Duodenal mucosa (tissue), 2 donors: ENCODE data around the gene UCK1.

Source experiments
- H3K27ac ChIP-seq: one replicate; pipeline ENCODE4 v1.7.0; 2013; ENCODE audit warnings: low read depth, low read length
- H3K27me3 ChIP-seq, 2 donors: one replicate each; pipeline ENCODE4 v1.7.0; 2013; ENCODE audit warnings: low read length in 2 of 2, control low read depth in 1 of 2; ENCODE audit not compliant: insufficient read depth in 2 of 2, control insufficient read depth in 1 of 2
- H3K36me3 ChIP-seq, 2 donors: one replicate each; pipeline ENCODE4 v1.7.0; 2013; ENCODE audit warnings: low read length in 2 of 2, control low read depth in 1 of 2; ENCODE audit not compliant: insufficient read depth in 2 of 2, control insufficient read depth in 1 of 2
- H3K4me1 ChIP-seq, 2 donors: one replicate each; pipeline ENCODE4 v1.7.0; 2013; ENCODE audit warnings: low read length in 2 of 2, control low read depth in 1 of 2; ENCODE audit not compliant: insufficient read depth in 2 of 2, control insufficient read depth in 1 of 2
- H3K4me3 ChIP-seq, 2 donors: one replicate each; pipeline ENCODE4 v1.7.0; 2013; ENCODE audit warnings: low read length in 2 of 2, low read depth in 1 of 2
- H3K9ac ChIP-seq, 2 donors: one replicate each; pipeline ENCODE4 v1.7.0; 2013; ENCODE audit warnings: low read length in 2 of 2, low read depth in 1 of 2
- H3K9me3 ChIP-seq, 2 donors: one replicate each; pipeline ENCODE4 v1.7.0; 2013; ENCODE audit warnings: low read length in 2 of 2, control low read depth in 1 of 2; ENCODE audit not compliant: control insufficient read depth in 1 of 2

The UCK1 gene

DNA sequence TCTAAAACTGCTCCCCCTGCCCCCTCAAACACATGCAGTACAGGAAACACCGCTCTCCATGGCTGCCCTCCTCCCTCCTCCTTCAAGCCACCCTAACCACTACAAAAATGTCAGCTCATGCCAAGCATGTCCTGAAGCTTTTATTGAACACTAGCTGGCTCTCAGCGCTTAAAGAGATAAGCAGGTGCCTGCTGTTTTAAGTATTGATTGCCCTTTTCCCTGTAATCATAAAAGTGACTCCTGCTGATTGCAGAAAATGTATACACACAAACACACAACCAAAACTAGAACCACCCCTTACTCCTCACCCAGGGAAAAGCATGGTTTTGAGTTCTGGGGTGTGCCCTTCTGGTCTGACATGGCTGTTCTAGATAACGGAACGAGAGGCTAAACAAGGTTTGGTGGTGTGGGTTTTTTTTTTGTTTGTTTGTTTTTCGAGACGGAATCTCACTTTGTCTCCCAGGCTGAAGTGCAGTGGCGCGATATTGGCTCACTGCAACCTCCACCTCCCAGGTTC is 3.7 kb upstream of the UCK1 start:
- H3K9ac ChIP-seq: no peak overlapping the region
- no peak overlapping the region for H3K27ac ChIP-seq
- H3K27me3 ChIP-seq: no peaks in the 10 kb centered on the region
- H3K4me3 ChIP-seq: peak overlapping the region in 1 of 2 donors; percentile 30
- H3K4me1 ChIP-seq: peaks cover 12 to 15% of the 10 kb centered on the region in 2 donors
- H3K36me3 ChIP-seq: peaks cover 0 to under 1% of the 10 kb centered on the region in 2 donors
- H3K9me3 ChIP-seq: no peaks in the 10 kb centered on the region

- Histone ChIP-seq H3K9me3 (no peaks in the 10 kb centered on the region), H3K36me3 (peaks cover 12 to 35% of the 10 kb centered on the region in 2 donors), H3K9ac (peak overlapping the region; percentile 75 to 81), H3K4me3 (peak overlapping the region; percentile 83 to 86), H3K27ac (no peak overlapping the region), H3K27me3 (no peaks in the 10 kb centered on the region), H3K4me1 (peaks cover 15 to 18% of the 10 kb centered on the region in 2 donors)
These were observed 530 bp downstream of the UCK1 start for GRCh38 chr9:131530546-131530919.

DNA sequence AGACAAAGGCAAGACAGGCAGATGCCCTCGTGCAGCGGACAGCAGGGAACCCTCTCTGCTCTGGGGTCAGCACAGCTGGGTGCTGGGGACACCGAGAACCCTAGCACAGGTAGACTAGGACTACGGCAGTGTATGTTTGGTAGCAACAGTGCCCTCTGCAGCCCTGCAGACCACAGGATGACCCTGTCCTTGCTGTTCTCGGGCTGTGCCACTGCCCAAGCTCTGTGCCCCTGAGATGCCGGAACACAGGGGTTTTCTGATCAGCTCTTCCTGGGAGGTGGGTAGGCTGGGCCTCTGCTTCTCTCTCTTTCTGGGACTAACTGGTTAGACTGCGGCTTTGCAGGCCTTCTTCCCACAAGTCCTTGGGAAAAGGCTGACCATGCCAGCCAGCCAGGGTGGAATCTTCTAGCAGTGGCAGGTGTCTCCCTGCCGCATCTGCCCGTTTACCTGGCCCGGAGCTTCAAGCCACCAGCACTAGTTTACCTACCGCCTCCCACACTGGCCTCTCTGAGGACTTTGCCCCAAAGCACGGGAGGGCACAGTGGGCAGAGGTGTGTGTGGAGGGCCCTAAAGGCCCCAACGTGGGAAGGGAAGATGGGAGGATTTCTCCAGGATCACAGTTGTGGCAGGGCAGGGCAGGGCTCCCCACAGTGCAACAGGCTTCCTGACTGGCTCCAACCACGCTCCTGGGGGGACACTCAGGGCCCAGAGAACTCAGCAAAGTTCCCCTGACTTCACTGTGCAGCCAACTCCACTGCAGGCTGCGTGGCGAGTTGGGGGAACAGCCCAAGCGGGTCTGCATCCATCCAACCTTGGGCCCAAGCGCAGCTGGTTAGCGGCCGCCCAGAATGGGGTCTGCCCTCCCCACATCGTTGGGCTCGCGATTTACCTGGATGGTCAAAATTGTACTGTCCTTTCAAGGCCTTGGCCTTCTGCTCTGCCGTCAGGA is 1.2 kb downstream of the UCK1 start:
- Histone ChIP-seq H3K36me3 (peaks cover 15 to 41% of the 10 kb centered on the region in 2 donors), H3K4me3 (peak overlapping the region; percentile 83 to 86), H3K9ac (peak overlapping the region; percentile 75 to 81), H3K9me3 (no peaks in the 10 kb centered on the region), H3K4me1 (peaks cover 15 to 16% of the 10 kb centered on the region in 2 donors), H3K27me3 (no peaks in the 10 kb centered on the region), H3K27ac (no peak overlapping the region)

DNA sequence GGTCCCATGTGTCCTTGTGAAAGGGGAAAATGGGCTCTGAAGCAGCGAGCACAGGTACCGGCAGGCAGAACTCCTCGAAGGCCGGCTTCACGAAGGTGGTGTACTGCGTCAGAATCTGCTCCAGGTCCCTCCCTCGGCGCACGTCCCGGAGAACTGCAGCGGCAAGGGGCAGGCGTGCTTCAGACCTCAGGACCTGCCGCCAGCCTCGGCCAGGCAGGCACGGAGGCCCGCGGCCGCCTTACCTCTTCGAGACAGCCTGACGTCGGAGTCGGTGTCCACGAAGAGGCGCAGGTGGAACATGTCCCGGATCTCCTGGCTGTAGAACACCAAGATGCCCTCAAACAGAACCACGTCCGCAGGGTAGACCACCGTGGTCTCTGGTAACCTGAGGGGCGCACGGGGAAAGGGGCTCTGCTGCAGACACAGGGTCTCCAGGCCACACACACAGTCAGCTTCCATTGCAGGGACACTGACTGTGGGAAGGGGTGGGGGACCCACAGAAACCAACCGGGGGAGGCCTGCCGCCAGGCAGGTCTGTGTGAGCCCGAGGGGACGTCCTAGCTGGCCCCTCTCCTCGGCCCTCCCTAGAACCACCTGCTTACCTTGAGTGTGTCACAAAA is 2.1 kb downstream of the UCK1 start:
- no peaks in the 10 kb centered on the region for H3K27me3 ChIP-seq
- H3K4me1 ChIP-seq: peaks cover 9 to 11% of the 10 kb centered on the region in 2 donors
- H3K4me3 ChIP-seq: no peak overlapping the region
- no peak overlapping the region for H3K9ac ChIP-seq
- no peak overlapping the region for H3K27ac ChIP-seq
- H3K36me3 ChIP-seq: peaks cover 24 to 50% of the 10 kb centered on the region in 2 donors
- H3K9me3 ChIP-seq: no peaks in the 10 kb centered on the region

DNA sequence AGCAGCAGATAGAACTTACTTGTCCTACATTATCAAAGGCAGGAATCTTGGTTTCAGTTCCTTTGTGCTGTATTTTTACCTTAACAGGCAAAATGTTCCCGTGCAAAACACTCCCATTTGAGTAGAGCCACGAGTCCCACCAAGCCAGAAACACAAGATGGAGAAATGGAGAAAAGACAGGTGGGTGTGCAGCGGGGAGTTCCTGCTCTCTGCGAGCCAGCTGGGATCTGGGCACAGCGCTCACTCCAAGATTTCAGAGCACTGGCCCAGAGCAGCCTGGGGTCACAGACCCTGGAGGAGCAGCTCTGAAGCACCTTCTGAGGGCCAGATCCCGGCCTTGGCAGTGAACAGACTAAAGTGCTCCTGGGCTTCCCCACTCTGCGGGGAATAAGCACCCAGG is 2.9 kb downstream of the UCK1 start:
- Histone ChIP-seq H3K27ac (no peak overlapping the region), H3K9me3 (no peaks in the 10 kb centered on the region), H3K36me3 (peaks cover 27 to 57% of the 10 kb centered on the region in 2 donors), H3K4me1 (peaks cover 9 to 11% of the 10 kb centered on the region in 2 donors), H3K27me3 (no peaks in the 10 kb centered on the region), H3K4me3 (no peak overlapping the region), H3K9ac (no peak overlapping the region)

DNA sequence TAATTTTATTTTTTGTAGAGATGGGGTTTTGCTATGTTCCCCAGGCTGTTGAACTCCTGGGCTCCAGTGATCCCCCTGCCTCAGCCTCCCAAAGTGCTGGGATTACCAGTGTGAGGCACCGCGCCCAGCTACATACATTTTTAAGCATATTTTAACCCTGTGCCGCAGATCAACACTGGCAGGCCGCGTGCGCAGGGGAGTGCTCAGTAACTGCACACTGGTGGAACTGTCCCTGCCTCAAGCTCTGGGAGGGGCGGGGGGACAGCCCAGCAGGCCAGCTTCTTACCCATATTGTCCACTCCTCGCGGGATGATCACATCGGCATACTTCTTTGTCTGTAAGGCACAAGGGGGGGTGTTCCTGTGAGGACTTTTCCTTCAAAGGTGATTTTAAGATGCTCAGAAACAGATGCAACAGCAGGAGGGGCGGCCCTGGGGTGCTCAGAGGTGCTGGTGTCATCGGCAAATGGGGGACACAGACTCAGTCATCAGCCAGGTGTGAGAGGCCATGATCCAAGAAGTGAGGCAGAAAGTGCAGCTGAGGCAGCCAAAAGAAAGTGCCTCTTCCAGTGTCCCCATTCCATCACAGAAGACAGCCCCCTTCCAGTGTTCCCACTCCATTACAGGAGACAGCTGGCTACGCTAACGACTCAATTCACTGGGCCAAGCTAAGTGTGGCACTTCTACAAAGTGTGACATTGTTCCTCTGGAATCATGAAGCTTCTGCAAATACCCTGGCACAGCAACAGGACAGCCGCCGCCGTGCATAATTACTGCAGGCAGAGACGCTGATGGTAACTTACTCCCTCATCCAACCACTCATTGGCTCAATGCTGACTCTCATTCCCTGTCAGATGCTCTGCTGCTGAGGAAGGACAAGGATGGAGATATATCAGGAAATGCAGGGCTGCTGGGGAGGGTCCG is 5.2 kb downstream of the UCK1 start:
- Histone ChIP-seq H3K27ac (no peak overlapping the region), H3K9ac (no peak overlapping the region), H3K4me1 (peaks cover 9 to 11% of the 10 kb centered on the region in 2 donors), H3K9me3 (no peaks in the 10 kb centered on the region), H3K36me3 (peaks cover 34 to 78% of the 10 kb centered on the region in 2 donors), H3K27me3 (no peaks in the 10 kb centered on the region), H3K4me3 (no peak overlapping the region)

DNA sequence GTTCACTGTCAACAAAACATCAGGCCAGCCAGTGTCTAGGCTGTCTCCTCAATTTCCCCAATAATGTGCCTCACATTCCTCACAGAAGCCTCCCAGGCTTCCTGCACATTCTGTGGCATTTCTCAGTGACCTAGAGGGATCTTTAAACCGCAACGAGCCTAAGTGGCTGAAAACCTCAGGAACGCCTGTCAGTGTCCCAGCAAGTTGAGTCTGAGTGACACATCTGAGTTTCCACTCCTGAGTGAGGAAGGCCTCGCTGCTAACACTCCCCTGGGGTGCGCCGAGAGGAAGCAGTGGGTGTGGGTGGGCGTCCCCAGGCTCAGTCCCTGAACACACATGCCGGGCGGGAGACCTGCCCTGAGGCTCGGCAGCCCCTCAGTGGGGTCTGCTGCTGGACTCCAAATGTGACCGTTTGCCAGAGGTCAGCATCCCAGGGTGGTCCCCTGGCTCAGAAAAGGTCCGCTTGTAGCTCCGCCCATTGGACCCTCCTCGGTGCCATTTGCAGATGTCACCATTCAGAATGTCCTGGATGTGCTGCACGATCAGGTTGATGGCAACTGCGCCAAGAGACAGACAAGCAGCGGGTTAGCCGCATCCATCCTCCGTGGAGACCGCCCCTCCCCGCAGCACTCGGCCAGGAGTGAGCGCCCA is 6.3 kb downstream of the UCK1 start:
- H3K4me1 ChIP-seq: peaks cover 3% of the 10 kb centered on the region in 2 donors
- H3K9ac ChIP-seq: no peak overlapping the region
- no peaks in the 10 kb centered on the region for H3K9me3 ChIP-seq
- no peak overlapping the region for H3K4me3 ChIP-seq
- no peaks in the 10 kb centered on the region for H3K27me3 ChIP-seq
- H3K36me3 ChIP-seq: peaks cover 41 to 88% of the 10 kb centered on the region in 2 donors
- no peak overlapping the region for H3K27ac ChIP-seq

- Histone ChIP-seq H3K27ac (no peak overlapping the region), H3K4me3 (no peak overlapping the region), H3K4me1 (no peaks in the 10 kb centered on the region), H3K9ac (no peak overlapping the region), H3K9me3 (no peaks in the 10 kb centered on the region), H3K36me3 (peaks cover 49 to 88% of the 10 kb centered on the region in 2 donors), H3K27me3 (no peaks in the 10 kb centered on the region)
These were observed 7.3 kb downstream of the UCK1 start for GRCh38 chr9:131523451-131524435.

GRCh38 chr9:131523086-131523388 is 8.0 kb downstream of the UCK1 start:
- H3K36me3 ChIP-seq: peaks cover 52 to 88% of the 10 kb centered on the region in 2 donors

More at GRCh38 chr9:131523086-131523388, 8.0 kb downstream of the UCK1 start:
- no peak overlapping the region for H3K9ac ChIP-seq
- H3K27ac ChIP-seq: no peak overlapping the region
- no peaks in the 10 kb centered on the region for H3K9me3 ChIP-seq
- H3K4me1 ChIP-seq: no peaks in the 10 kb centered on the region
- H3K4me3 ChIP-seq: no peak overlapping the region
- H3K27me3 ChIP-seq: no peaks in the 10 kb centered on the region
